Endometrium (tissue), 2 donors: ENCODE data around the gene TBX15.

Experiments
- FAIRE-seq: peaks from 2 replicates; lab custom pipeline; 2012; peaks lifted over from hg19 to GRCh38; lab: Jason Lieb, UNC
- donor health status: control.
- donor health status: control.

The TBX15 gene

GRCh38 chr1:119001181-119002027 is 13.3 kb upstream of the TBX15 start:
- no peak for FAIRE-seq

- no peak for FAIRE-seq
These were observed 12.4 kb upstream of the TBX15 start for GRCh38 chr1:119000371-119001180.

- no peak for FAIRE-seq
These were observed 11.4 kb upstream of the TBX15 start for GRCh38 chr1:118999348-119000071.

GRCh38 chr1:118998171-118998570 is 10.0 kb upstream of the TBX15 start:
- no peak for FAIRE-seq

- no peak for FAIRE-seq
These were observed 9.1 kb upstream of the TBX15 start for GRCh38 chr1:118997225-118997624.

GRCh38 chr1:118995312-118996016 is 7.3 kb upstream of the TBX15 start:
- no peak for FAIRE-seq

- no peak for FAIRE-seq
These were observed 5.5 kb upstream of the TBX15 start for GRCh38 chr1:118993700-118994026.

GRCh38 chr1:118992868-118993699 is 4.9 kb upstream of the TBX15 start:
- FAIRE-seq: peak; percentile 72

GRCh38 chr1:118992237-118992825 is 4.2 kb upstream of the TBX15 start:
- no peak for FAIRE-seq

- no peak for FAIRE-seq
These were observed 3.3 kb upstream of the TBX15 start for GRCh38 chr1:118991448-118991847.

- FAIRE-seq: no peak
These were observed 2.5 kb upstream of the TBX15 start for GRCh38 chr1:118990513-118991152.

- no peak for FAIRE-seq
These were observed 1.8 kb upstream of the TBX15 start for GRCh38 chr1:118989878-118990378.

- FAIRE-seq: no peak
These were observed 1.1 kb upstream of the TBX15 start for GRCh38 chr1:118989006-118989815.

GRCh38 chr1:118987468-118988185 is 516 bp downstream of the TBX15 start:
- no peak for FAIRE-seq

- no peak for FAIRE-seq
These were observed 1.3 kb downstream of the TBX15 start for GRCh38 chr1:118986555-118987467.

- no peak for FAIRE-seq
These were observed 2.2 kb downstream of the TBX15 start for GRCh38 chr1:118985640-118986554.
